Measurements from ENCODE around the gene NAT16. TPM values are rescaled to one million over a fixed set of nuclear protein-coding genes. Genes with fewer than 3 reads are reported as not detected.

NAT16 gene
- total and polyA plus RNA-seq, 10 of the 15 experiments (the other 5 are each of a cell fraction or from before 2014, with no cell fraction given): not detected

- H3K27me3 ChIP-seq (replicated peaks in 1 of 2; ENCODE audit: control insufficient read depth in 2 of 2, insufficient read depth in 2 of 2, low read length in 1 of 2): no peaks in the 10 kb centered on the region
- H3K4me2 ChIP-seq (ENCODE audit: control insufficient read depth, insufficient read depth): peak overlapping the region; percentile 89
- FAIRE-seq: no peak
- SMC1A ChIA-PET (ENCODE audit: uncharacterized antibody, unreplicated experiment): interaction anchor here (0.6 to 3.6 kb wide), 8 partner anchors 14 to 345 kb away, joined by 3 to 19 read pairs (median 4); partner anchors contain the start of genes FIS1 and MOGAT3
- H4K20me1 ChIP-seq (ENCODE audit: control insufficient read depth, insufficient read depth): no peaks in the 10 kb centered on the region
- intact Hi-C loops (cut with micrococcal nuclease; ENCODE audit: unreplicated experiment): no loop called here
- no peaks in the 10 kb centered on the region for H3K9me3 ChIP-seq (replicated peaks; ENCODE audit: control insufficient read depth, insufficient read depth, low read length)
- H2AFZ ChIP-seq (ENCODE audit: control insufficient read depth, low read depth, low read length): peak overlapping the region; percentile 93
- DNase-seq (ENCODE audit: low read depth, low spot score): no peak
- H3K36me3 ChIP-seq (ENCODE audit: control insufficient read depth in 2 of 2, insufficient read depth in 2 of 2, low read length in 1 of 2): no peaks in the 10 kb centered on the region; a peak in 1 of 4 replicates
- RAD21 ChIA-PET (ENCODE audit: unreplicated experiment): interaction anchor here (0.6 to 3.9 kb wide), 8 partner anchors 22 to 500 kb away, joined by 3 to 37 read pairs (median 6); partner anchors contain the start of gene FIS1
- in situ Hi-C loops (cut with MboI): no loop called here
- peak overlapping the region; percentile 75 for H3K9ac ChIP-seq (ENCODE audit: control insufficient read depth, insufficient read depth, low read length)
- POLR2A ChIA-PET: interaction anchor here (0.6 to 2.1 kb wide), 13 partner anchors 9 to 604 kb away, joined by 3 to 12 read pairs (median 4); partner anchors contain the start of genes IFT22, MOSPD3, SLC12A9 and TRIM56
- peak; percentile 53 for ATAC-seq
- CTCF ChIA-PET: interaction anchor here (0.5 to 3.4 kb wide), 16 partner anchors 11 to 739 kb away, joined by 3 to 63 read pairs (median 4); partner anchors contain the start of genes FIS1, IFT22, MOGAT3 and SLC12A9
- BruUV-seq (replicated peaks): no TSS peak
- peaks cover 5% of the 10 kb centered on the region for H3K4me1 ChIP-seq (ENCODE audit: control insufficient read depth, insufficient read depth, low read length)
- under 1% methylated on average over 34 of the region's 34 CpGs for WGBS (ENCODE audit: insufficient coverage, insufficient replicate concordance, low lambda C conversion rate, missing lambda C conversion rate)
- H3K4me3 ChIP-seq: peak overlapping the region; percentile 88
- H3K27ac ChIP-seq (ENCODE audit: control insufficient read depth, insufficient read depth): peak overlapping the region; percentile 88
- peaks cover 30% of the 10 kb centered on the region for H3K79me2 ChIP-seq (ENCODE audit: control insufficient read depth, insufficient read depth, low read length)
- TF ChIP-seq IKZF2 (IDR thresholded peaks at IDR 0.05) (no peak), WRNIP1 (IDR thresholded peaks at IDR 0.05; ENCODE audit: borderline replicate concordance, low read depth, low read length) (no peak), TAF1 (IDR thresholded peaks at IDR 0.05; ENCODE audit: borderline replicate concordance, low read depth, low read length) (no peak), E2F4 (IDR thresholded peaks at IDR 0.05; ENCODE audit: low read depth, low read length) (no peak), RB1 (IDR thresholded peaks at IDR 0.05; ENCODE audit: borderline replicate concordance) (no peak), TARDBP (IDR thresholded peaks at IDR 0.05; ENCODE audit: borderline replicate concordance) (no peak), IRF5 (IDR thresholded peaks at IDR 0.05; ENCODE audit: borderline replicate concordance) (no peak), POLR2AphosphoS5 (IDR thresholded peaks at IDR 0.05; ENCODE audit: low read length) (no peak), DPF2 (IDR thresholded peaks at IDR 0.05) (no peak), HSF1 (IDR thresholded peaks at IDR 0.05; ENCODE audit: low read depth, low read length) (no peak), SREBF1 (IDR thresholded peaks at IDR 0.05; ENCODE audit: low read length) (no peak), EZH2 (IDR thresholded peaks at IDR 0.05; ENCODE audit: borderline replicate concordance, control insufficient read depth, low read depth, low read length) (no peak), SMARCA5 (IDR thresholded peaks at IDR 0.05) (peak; percentile 18; the same call in 1 of the 2 replicates), SMAD5 (IDR thresholded peaks at IDR 0.05; ENCODE audit: low read depth) (no peak)
- TF ChIP-seq, protein P1, sequence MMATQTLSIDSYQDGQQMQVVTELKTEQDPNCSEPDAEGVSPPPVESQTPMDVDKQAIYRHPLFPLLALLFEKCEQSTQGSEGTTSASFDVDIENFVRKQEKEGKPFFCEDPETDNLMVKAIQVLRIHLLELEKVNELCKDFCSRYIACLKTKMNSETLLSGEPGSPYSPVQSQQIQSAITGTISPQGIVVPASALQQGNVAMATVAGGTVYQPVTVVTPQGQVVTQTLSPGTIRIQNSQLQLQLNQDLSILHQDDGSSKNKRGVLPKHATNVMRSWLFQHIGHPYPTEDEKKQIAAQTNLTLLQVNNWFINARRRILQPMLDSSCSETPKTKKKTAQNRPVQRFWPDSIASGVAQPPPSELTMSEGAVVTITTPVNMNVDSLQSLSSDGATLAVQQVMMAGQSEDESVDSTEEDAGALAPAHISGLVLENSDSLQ (IDR thresholded peaks at IDR 0.05): no peak
- TF ChIP-seq, protein P2, sequence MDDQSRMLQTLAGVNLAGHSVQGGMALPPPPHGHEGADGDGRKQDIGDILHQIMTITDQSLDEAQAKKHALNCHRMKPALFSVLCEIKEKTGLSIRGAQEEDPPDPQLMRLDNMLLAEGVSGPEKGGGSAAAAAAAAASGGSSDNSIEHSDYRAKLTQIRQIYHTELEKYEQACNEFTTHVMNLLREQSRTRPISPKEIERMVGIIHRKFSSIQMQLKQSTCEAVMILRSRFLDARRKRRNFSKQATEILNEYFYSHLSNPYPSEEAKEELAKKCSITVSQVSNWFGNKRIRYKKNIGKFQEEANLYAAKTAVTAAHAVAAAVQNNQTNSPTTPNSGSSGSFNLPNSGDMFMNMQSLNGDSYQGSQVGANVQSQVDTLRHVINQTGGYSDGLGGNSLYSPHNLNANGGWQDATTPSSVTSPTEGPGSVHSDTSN (IDR thresholded peaks at IDR 0.05; ENCODE audit: insufficient replicate concordance, low read depth, low read length): no peak
- TF ChIP-seq, protein P3, sequence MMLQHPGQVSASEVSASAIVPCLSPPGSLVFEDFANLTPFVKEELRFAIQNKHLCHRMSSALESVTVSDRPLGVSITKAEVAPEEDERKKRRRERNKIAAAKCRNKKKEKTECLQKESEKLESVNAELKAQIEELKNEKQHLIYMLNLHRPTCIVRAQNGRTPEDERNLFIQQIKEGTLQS (IDR thresholded peaks at IDR 0.05; ENCODE audit: borderline replicate concordance, extremely low read depth, low read depth, low read length): no peak
Measured at GRCh38 chr7:101216860-101217387, 36.8 kb upstream of the NAT16 start.

All from GM12878 (cell line).